Smooth muscle cell (in vitro differentiated cells): ENCODE data around the gene MRPS17. TPM values are rescaled to one million over a fixed set of nuclear protein-coding genes. Genes with fewer than 3 reads are reported as not detected.

Source experiments
- DNase-seq: peaks from one replicate; lab custom pipeline; 2025; ENCODE audit not compliant: unreplicated experiment; lab: John Stamatoyannopoulos, UW
- H2AFZ ChIP-seq: fragments of 200-600 bp; sonication (generic); 2 replicates; pipeline ENCODE4 v1.6.0; 2016; ENCODE audit warnings: antibody characterized with exemption, low read depth, mild to moderate bottlenecking
- H3F3A ChIP-seq: fragments of 200-600 bp; sonication (generic); 2 replicates; pipeline ENCODE4 v1.6.0; 2017; ENCODE audit warnings: antibody characterized with exemption, low read depth
- H3K27ac ChIP-seq: fragments of 200-600 bp; sonication (generic); 2 replicates; pipeline ENCODE4 v1.5.1; 2016; ENCODE audit warnings: low read depth, mild to moderate bottlenecking
- H3K27me3 ChIP-seq: fragments of 200-600 bp; sonication (generic); 2 replicates; pipeline ENCODE4 v1.6.1; 2016; ENCODE audit warnings: low read depth, mild to moderate bottlenecking
- H3K36me3 ChIP-seq: fragments of 200-600 bp; sonication (generic); 2 replicates; pipeline ENCODE4 v1.5.1; 2016; ENCODE audit warnings: low read depth
- H3K4me1 ChIP-seq: fragments of 200-600 bp; sonication (generic); 2 replicates; pipeline ENCODE4 v1.5.1; 2016; ENCODE audit warnings: low read depth
- H3K4me2 ChIP-seq: fragments of 200-600 bp; sonication (generic); 2 replicates; pipeline ENCODE4 v1.6.0; 2016; ENCODE audit warnings: mild to moderate bottlenecking
- H3K4me3 ChIP-seq: fragments of 200-600 bp; sonication (generic); 2 replicates; pipeline ENCODE4 v1.5.1; 2016; ENCODE audit warnings: mild to moderate bottlenecking
- H3K79me2 ChIP-seq: fragments of 200-600 bp; sonication (generic); 2 replicates; pipeline ENCODE4 v1.6.0; 2016; ENCODE audit warnings: low read depth, mild to moderate bottlenecking
- H3K9ac ChIP-seq: fragments of 200-600 bp; sonication (generic); 2 replicates; pipeline ENCODE4 v1.6.0; 2016; ENCODE audit warnings: low read depth
- H3K9me3 ChIP-seq: fragments of 200-600 bp; sonication (generic); replicated peaks from 2 replicates; pipeline ENCODE4 v1.5.1; 2016; ENCODE audit warnings: low read depth
- H4K20me1 ChIP-seq: fragments of 200-600 bp; sonication (generic); 2 replicates; pipeline ENCODE4 v1.6.0; 2016; ENCODE audit warnings: low read depth
- CTCF ChIP-seq: fragments of 200-600 bp; sonication (generic); IDR thresholded peaks from 2 replicates; pipeline ENCODE4 v1.5.1; 2017; ENCODE audit warnings: borderline replicate concordance, mild to moderate bottlenecking, antibody characterized with exemption; ENCODE audit not compliant: insufficient read depth, poor library complexity, severe bottlenecking
- WGBS: methylation state at CpG from one replicate; pipeline ENCODE4 v1.1.7; 2016; ENCODE audit warnings: low lambda C conversion rate; 5-methylcytosine and 5-hydroxymethylcytosine counted together
- polyA plus RNA-seq: library from polyadenylated mRNA; unstranded; fragments of >200 nt; fragmentation: Nextera tagmentation; extraction: Ambion mirVana; gene quantifications from 2 replicates; pipeline ENCODE4 v1.2.1, GENCODE V29; 2016
- total RNA-seq: library from RNA; depleted of rRNA; stranded (reverse); fragments of >200 nt; gene quantifications from 2 replicates; pipeline ENCODE4 v1.2.3, GENCODE V29; 2014

MRPS17 gene
- total and polyA plus RNA-seq, 2 experiments from 2014 or later, result 7.5 to 17.6 TPM

GRCh38 chr7:55957190-55957589 lies 5.5 kb downstream of the MRPS17 start:
- DNase-seq, result no peak
- Histone ChIP-seq H3K4me3 (no peak overlapping the region), H3K4me2 (no peak overlapping the region), H3K9me3 (no peaks in the 10 kb centered on the region), H3K27ac (no peak overlapping the region), H2AFZ (no peak overlapping the region), H3K9ac (no peak overlapping the region), H3K27me3 (no peaks in the 10 kb centered on the region), H3K4me1 (no peaks in the 10 kb centered on the region), H4K20me1 (no peaks in the 10 kb centered on the region), H3F3A (no peaks in the 10 kb centered on the region), H3K36me3 (no peaks in the 10 kb centered on the region), H3K79me2 (no peaks in the 10 kb centered on the region)
- 97% methylated on average over 4 of the region's 4 CpGs for WGBS
- no peak for TF ChIP-seq CTCF

GRCh38 chr7:55962014-55962413 lies 10.3 kb downstream of the MRPS17 start:
- WGBS, result 66% methylated on average over 3 of the region's 3 CpGs
- Histone ChIP-seq H3K27ac (no peak overlapping the region), H3K4me1 (peaks cover 4% of the 10 kb centered on the region), H3K4me3 (no peak overlapping the region), H3K4me2 (no peak overlapping the region), H3F3A (no peaks in the 10 kb centered on the region), H3K27me3 (no peaks in the 10 kb centered on the region), H3K9ac (no peak overlapping the region), H4K20me1 (peaks cover 8% of the 10 kb centered on the region), H3K79me2 (peaks cover 21% of the 10 kb centered on the region), H3K36me3 (no peaks in the 10 kb centered on the region), H3K9me3 (no peaks in the 10 kb centered on the region), H2AFZ (no peak overlapping the region)
- no peak for DNase-seq
- TF ChIP-seq CTCF, result no peak

GRCh38 chr7:55963584-55964168 lies 12.0 kb downstream of the MRPS17 start:
- H3K27ac ChIP-seq, result no peak overlapping the region
- no peak overlapping the region for H2AFZ ChIP-seq
- H3K4me3 ChIP-seq, result peak overlapping the region; percentile 38
- no peak for TF ChIP-seq CTCF
- H3K4me2 ChIP-seq, result peak overlapping the region; percentile 76
- no peaks in the 10 kb centered on the region for H3K9me3 ChIP-seq
- WGBS, result 85% methylated on average over 15 of the region's 15 CpGs
- H3F3A ChIP-seq, result no peaks in the 10 kb centered on the region
- DNase-seq, result no peak
- peaks cover 4% of the 10 kb centered on the region for H3K4me1 ChIP-seq
- no peak overlapping the region for H3K9ac ChIP-seq
- peaks cover 14% of the 10 kb centered on the region for H4K20me1 ChIP-seq
- H3K79me2 ChIP-seq, result peaks cover 37% of the 10 kb centered on the region
- no peaks in the 10 kb centered on the region for H3K36me3 ChIP-seq
- no peaks in the 10 kb centered on the region for H3K27me3 ChIP-seq

GRCh38 chr7:55964261-55965099 lies 12.8 kb downstream of the MRPS17 start, which contains the start of gene NIPSNAP2:
Gene NIPSNAP2, plus strand, starts transcription at chr7:55964585. Its CDS starts 25 bp downstream, at chr7:55964610.
- H3K79me2 ChIP-seq, result peaks cover 40% of the 10 kb centered on the region
- H3K27me3 ChIP-seq, result no peaks in the 10 kb centered on the region
- peaks cover 22% of the 10 kb centered on the region for H4K20me1 ChIP-seq
- under 1% methylated on average over 46 of the region's 105 CpGs for WGBS
- peaks cover 4% of the 10 kb centered on the region for H3K4me1 ChIP-seq
- H2AFZ ChIP-seq, result peak within 1 kb of the TSS; percentile 91
- peak within 1 kb of the TSS; percentile 71 for H3K27ac ChIP-seq
- DNase-seq, result peak; percentile 52
- no peaks in the 10 kb centered on the region for H3K9me3 ChIP-seq
- peak within 1 kb of the TSS; percentile 70 for H3K4me3 ChIP-seq
- H3K36me3 ChIP-seq, result no peaks in the 10 kb centered on the region
- H3F3A ChIP-seq, result no peaks in the 10 kb centered on the region
- peak within 1 kb of the TSS; percentile 67 for H3K9ac ChIP-seq
- H3K4me2 ChIP-seq, result peak within 1 kb of the TSS; percentile 87
- peak; percentile 26 for TF ChIP-seq CTCF
